GM20431 (cell line): ENCODE measurements around the gene RALGAPA2.

ENCODE experiments used
- in situ Hi-C: fragments of 300-500 bp; cut with MseI, MboI; formaldehyde crosslinking; loops from one replicate; pipeline ENCODE4 v1.15.0; 2020; ENCODE audit warnings: low sequenced_read_pairs; ENCODE audit not compliant: unreplicated experiment

Gene RALGAPA2

DNA sequence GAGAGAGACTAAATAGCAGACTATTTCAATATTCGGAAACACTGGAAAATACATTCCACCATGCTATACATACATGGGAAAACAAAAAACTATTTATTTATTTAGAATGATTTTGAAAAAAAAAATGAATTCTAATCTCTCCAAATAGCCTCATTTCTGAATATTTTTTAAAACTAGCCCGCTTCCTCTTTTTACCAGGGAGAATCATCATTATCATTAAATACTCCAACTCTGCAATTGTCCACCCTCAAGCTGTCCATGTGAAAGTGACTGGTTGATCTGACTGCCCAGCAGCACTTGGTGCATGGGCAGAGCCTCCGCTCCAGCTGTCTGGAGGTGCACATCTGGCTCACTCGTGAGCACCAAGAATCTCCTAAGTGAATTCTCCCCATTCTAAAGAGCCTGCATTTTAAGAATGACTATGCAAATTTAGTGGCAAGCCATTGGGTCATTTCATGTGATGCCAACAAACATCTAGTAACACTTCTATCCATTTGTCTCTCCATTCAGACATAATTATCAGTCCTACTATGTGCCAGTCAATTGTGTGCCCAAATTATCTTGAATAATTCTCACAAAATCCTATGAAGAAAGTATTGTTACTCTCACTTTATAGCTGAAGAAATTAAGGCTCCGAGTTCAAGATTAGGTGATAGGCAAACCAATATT lies 279.7 kb downstream of the RALGAPA2 start:
- in situ Hi-C loops = no loop called here

GRCh38 chr20:20430066-20430465 lies 282.4 kb downstream of the RALGAPA2 start:
- in situ Hi-C loops = no loop called here

DNA sequence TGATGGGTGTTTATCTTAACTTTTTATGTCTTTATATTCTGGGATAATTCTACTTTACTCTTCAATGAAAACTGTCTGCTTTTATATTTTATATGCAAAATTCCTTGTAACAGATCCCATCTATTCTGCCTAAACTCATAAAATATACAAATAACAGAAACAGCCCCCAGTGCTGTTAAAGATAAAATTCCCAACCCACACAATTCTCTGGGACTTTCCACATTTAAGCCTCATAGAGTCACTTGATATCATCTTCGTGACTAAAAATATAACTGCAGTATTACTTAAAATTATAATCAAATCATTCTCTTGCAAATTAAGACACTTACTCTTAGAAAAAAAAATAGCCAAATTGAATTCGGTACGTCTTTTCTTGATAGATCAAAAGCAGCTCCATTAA lies 284.4 kb downstream of the RALGAPA2 start:
- in situ Hi-C loops = no loop called here

DNA sequence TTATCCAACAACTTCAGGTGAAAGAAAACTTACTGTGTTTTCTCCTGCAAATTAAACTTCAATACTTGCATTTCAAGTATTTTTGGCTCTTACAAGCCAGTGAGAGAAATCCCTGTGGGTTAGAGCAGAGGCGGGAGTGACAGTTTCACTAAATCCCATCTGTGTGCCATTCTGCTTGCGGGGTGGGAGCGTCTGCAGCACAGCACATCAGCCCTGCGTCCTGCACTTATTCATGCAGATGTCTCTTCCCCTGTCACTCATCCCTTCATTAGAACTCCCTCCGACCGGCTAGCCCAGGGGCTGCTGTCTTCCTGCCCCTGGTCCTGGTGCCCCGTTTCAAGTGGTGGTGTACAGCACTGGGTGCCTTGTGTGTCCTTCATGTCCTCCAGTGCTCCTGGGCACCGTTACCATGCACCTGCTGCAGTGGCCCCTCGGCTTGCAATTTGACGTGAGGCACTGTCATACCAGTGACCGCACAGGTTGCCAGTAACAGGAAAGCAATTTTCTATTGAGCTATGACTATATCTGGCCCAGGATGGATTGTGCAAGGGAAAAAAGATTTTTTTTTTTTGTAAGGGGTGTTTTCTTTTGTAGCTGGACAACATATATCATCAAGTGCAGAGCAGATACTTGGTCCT lies 285.1 kb downstream of the RALGAPA2 start:
- in situ Hi-C loops = no loop called here

- in situ Hi-C loops = no loop called here
Observed at GRCh38 chr20:20426655-20426907, 285.9 kb downstream of the RALGAPA2 start.

DNA sequence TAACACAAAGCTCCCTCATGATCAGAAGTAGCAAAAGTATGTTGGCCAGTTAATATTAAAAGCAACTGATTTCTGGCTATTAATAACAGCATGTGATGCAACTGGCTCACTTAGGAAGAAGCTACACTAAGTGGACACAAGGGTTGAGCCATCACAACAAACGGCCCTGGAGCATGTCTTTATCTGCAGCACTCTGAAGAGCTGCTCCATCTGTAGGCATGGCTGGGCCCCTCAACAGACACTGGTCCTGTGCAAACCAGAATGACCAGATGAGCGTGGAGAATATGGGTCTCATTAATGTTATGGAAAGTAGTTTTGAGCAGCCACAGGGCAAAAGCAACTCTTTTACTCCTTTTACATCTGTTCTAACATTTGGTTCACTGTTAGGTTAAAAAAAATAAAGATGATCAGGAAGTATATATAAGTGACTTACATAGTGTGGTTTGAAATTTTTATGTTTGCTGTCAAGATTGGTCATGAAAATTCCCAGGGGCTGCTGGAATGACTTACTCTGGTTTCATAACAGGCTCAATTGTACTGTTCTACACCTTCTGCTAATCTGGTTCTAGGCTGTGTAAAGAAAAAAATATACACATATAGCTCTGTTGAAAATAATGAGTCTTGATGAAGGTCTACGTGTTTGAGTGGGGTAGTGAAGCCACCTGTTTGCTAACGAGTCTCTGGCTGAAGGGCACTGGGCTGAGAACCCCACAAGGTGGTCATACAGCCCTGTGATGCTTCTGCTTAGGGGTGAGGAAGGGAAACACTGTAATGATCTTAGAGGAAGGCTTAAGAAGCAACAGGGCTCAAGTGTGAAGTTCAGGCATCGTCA lies 286.4 kb downstream of the RALGAPA2 start:
- in situ Hi-C loops = no loop called here

DNA sequence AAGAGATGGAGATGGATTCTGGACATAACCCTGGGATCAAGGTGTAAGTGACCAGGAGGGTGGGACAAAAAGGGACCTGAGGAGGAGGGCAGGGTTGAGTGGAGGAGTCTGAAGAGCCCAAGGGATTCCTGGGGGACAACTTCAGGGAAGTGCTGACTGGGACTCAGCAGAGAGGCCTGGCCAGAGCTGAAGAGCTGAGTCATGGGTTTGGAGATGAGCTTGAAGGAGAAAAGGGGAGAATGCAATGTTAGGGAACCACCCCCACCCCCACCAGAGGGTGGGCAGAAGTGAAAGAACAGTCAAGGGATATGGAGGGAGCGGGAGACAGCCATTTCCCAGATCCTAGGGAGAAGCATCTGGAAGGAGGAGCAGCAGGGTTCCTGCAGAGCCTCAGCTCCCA lies 289.3 kb downstream of the RALGAPA2 start:
- in situ Hi-C loops = no loop called here

DNA sequence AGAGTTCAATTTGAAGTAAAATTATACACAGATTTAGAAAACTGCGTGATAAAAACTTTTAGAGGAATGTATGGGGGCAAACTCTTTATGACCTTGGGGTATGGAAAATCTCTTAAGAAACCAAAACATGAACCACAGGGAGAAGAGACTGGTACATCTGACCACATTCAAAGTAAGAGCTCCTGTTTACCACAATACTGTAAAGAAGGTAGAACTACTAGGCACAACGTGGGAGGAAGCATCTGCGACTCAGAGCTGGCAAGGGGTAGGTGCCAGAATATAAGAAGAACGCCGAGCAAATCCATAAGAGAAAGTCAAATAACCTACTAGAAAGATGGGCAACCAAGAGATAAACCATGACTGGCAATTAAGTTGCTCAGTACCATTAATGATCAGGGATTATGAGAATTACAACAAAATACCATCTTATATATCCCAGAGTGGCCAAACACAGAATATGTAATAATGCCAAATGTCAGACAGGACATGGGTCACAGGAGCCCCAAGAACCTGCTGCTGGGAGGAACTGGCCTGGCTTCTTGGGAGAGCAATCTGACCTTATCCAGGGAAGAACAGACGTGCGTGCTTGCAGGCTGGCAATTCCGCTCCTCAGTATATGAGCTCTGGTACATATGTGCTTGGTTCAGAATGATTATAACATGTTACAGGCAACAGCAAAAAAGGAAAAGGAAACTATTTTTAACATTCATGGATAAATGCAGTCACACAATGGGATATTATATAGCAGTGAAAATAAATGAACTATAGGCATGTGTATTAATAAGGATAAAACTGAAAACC lies 294.4 kb downstream of the RALGAPA2 start:
- in situ Hi-C loops = no loop called here

- in situ Hi-C loops = no loop called here
Observed at GRCh38 chr20:20415321-20415720, 297.1 kb downstream of the RALGAPA2 start.

DNA sequence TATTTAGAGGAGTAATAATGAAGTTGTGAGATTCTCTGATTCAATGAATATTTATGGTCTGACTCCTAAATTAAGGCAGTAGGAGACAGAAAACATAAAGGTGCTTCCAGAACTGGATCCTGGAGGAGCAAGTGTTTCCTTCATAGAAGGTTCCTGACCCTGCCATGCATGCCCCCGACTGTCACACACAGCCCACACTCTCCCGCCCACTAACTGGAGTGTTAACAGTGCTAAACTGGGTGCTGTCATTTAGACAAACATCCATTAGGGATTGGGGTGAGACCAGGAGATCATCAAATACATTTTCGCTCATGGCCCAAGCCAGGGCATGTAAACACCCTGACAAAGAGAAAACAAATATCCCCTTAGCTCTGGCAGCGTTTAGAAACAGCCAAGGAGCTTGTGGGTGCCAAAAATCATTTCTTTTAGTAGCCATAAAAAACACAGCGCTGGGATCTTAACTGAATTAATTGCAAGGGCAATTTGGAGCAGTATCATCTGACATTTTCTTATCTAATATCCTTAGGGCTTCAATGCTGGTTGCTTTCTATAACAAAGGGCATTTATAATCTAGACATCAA lies 297.7 kb downstream of the RALGAPA2 start:
- in situ Hi-C loops = no loop called here

GRCh38 chr20:20413810-20414281 lies 298.6 kb downstream of the RALGAPA2 start:
- in situ Hi-C loops = no loop called here

DNA sequence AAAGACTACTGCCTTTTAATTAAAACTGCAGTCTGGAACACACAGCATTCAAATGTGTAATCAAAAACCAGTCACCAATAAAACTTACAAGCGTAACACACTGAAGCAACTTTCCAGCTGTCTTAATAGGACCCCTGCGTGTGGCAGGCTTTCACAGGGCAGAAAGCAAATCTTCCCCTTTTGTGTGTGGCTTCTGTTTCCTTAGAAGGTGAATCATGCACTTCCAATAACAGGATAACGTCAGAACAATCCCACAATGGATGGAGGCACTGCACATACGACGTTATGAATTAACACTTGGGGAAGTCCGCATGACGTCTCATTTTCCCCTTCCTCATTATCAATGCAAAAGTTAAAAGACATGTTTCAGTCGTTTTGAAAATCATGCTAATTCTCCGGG lies 299.7 kb downstream of the RALGAPA2 start:
- in situ Hi-C loops = no loop called here

DNA sequence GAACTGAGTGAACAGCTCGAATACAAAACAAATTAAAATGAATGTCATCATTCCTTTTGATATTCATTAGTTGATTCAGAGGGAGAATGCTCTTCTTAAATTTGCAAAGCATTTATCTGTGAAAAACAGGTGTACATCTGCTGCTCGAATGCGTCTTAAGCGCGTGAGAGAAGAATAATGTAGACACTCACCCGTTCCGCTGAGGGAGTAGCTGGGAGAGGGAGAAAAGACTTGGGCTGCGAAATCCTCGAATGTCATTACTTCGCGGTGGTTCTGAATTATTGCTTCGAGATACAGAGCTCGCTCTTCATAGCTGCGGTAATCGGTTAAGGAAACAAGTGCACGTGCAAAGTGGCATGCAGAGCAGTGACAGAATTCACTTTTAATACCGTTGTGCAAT lies 300.6 kb downstream of the RALGAPA2 start:
- in situ Hi-C loops = no loop called here

- in situ Hi-C loops = no loop called here
Observed at GRCh38 chr20:20411402-20411801, 301.0 kb downstream of the RALGAPA2 start.

GRCh38 chr20:20410678-20411077 lies 301.8 kb downstream of the RALGAPA2 start:
- in situ Hi-C loops = no loop called here

DNA sequence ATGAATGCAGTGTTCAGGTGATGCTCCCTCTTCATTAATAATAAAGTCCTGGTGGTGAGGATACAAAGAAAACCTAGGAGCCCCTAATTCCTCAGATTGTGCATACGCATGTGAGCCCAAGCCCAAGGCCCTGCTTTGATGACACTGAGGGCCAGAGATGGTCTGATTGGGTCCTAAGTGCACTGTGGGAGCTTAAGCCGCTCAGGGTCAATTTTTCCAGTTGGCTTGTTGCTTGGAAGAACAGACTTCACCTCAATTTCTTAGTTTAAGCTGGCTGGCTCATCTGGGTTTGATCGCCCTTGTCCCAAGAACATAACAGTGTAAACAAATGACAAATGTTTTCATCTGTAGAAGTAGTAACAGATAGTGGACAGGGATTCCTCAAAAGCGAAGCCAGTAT lies 303.1 kb downstream of the RALGAPA2 start:
- in situ Hi-C loops = no loop called here

GRCh38 chr20:20407891-20408805 lies 304.3 kb downstream of the RALGAPA2 start:
- in situ Hi-C loops = no loop called here

DNA sequence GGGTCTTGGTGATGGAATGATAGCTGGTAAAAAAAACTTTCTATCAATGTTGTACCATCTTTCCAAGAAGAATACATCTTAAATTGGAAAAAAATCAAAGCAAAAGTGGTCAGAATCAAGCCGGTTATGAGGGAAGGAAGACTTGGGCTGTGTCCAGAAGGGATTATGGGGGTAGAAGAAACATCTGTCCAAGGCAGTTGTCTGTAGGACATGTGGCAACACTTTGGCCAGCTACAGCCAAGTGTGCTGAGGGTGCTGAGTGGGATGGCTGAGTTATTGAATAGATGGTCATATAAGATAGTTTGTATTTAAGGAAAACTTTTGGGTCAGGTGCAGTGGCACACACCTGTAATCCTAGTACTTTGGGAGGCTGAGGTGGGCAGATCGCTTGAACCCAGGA lies 306.1 kb downstream of the RALGAPA2 start:
- in situ Hi-C loops = no loop called here

DNA sequence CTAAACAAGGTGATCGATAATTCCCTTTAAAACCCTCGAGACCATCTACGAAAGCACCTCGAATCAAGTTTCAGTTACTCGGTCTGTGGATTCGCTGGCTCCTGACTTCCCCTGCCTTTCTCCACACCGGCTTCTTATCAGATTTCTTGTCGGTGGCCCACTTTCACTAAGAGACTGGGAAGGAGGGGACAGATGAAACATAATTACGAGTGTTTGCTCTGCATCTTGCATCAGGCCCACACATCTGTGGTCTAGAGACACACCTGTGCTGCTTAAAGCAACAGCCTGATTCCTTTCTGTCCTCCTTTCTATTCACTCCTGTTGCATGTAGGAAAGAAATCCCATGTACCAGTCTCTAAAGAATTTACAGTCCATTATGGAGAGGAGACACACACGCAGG lies 306.8 kb downstream of the RALGAPA2 start:
- in situ Hi-C loops = no loop called here
